HG02885 (cell line): Measurements from ENCODE around the gene SAMD8.
A peak's percentile ranks its signal among the peaks of the same experiment; 100 is the strongest.
"Not testable (repeated sequence)": the region's sequence is repeated elsewhere in the genome, so short reads cannot be mapped to it uniquely, and the experiment has no call there.

Experiments used
- ATAC-seq: cut with Tn5 transposase; IDR thresholded peaks from one replicate; pipeline ENCODE4 v1.9.1; 2021; ENCODE audit warnings: mild to moderate bottlenecking; ENCODE audit not compliant: unreplicated experiment, poor library complexity

SAMD8 gene

DNA sequence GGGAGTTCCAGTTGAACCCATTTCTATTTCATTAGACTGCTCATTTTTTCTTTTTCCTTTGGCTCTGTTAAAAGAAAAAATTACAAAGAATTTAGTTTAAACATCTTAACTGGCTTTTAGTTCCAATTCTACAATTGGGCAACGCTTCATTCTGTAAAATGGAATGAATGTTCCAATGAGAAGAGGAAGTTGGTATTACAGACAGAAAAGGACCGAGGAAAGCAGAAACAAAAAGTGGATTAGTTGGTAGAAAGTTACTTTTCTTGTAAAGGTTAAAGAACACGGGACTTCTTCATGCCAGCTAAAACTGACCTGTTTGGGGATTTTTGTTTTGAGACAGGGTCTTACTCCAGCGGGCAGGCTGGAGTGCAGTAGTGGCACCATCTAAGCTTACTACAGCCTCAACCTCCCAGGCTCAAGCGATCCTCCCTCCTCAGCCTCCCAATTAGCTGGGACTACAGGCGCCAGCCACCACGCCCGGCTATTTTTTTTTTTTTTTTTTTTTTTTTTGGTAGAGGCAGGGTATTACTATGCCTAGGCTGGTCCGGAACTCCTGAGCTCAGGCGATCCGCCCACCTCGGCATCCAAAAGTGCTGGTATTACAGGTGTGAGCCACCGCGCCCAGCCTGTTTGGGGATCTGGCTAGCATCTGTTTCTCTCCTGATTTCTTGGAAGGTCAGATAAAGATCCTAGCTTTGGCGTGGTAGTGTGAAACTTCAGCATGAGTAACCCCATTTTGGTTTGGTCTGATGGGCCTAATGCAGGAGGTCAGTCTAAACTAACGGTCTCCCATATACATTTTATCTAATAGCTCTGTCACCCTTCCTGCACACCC lies 97.8 kb downstream of the SAMD8 start:
- ATAC-seq = no peak

- peak; percentile 62 for ATAC-seq
Observed at GRCh38 chr10:75209921-75210281, 98.4 kb downstream of the SAMD8 start.

DNA sequence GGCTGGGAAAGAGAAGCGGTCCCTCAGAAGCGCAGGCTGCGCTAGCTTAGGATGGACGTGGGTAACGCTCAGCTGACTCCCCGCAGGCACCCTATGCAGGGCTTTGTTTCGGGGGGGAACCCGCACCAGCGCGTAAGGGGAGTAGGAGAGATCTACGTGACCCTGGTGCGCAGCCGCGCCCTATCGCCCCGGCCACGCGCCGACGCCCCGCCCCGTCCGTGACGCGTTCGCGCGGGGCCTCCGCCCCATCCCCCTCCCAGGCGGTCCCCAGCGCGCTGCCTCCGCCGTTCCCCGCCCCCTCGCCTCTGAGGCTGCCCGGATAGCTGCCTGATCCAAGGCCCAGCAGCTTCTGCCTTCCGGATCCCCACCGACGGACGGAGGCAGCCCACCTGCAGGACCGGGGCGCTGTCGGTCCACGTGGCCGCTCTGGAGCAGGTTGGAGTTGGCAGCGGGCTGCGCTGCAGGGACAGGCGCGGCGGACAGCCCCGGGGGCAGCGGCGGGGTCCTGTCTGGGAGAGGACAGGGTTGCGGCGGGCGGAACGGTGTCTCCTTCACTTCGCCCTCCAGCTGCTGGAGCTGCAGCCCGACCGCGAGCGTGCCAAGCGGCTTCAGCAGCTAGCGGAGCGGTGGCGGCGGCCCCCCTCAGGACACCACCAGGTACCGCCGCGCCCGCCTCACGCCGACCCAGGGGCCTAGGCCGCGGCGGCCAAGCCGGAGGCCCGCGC lies 99.0 kb downstream of the SAMD8 start, which contains the start of gene VDAC2:
Gene VDAC2, plus strand, starts transcription at position 515 of the 725 bp plus-strand sequence. CDS start 363 bp downstream, outside the sequence.
- ATAC-seq = peak; percentile 88

GRCh38 chr10:75211007-75211691 lies 99.7 kb downstream of the SAMD8 start:
- no peak for ATAC-seq

DNA sequence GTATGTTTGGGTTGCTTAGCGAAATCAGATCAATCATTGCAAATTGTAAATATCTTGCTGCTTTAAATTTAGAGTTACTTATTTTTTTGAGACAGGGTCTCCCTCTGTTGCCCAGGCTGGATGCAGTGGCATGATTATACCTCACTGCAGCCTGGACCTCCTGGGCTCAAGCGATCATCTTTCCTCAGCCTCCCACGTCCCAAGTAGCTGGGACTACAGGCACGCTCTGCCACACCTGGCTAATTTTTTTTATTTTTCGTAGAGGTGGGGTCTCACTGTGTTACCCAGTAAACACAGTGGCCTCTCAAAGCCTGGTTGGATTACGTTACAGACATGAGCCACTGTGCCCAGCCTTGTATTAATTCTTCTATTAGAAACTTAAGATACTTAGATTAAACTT lies 100.9 kb downstream of the SAMD8 start:
- ATAC-seq = no peak

DNA sequence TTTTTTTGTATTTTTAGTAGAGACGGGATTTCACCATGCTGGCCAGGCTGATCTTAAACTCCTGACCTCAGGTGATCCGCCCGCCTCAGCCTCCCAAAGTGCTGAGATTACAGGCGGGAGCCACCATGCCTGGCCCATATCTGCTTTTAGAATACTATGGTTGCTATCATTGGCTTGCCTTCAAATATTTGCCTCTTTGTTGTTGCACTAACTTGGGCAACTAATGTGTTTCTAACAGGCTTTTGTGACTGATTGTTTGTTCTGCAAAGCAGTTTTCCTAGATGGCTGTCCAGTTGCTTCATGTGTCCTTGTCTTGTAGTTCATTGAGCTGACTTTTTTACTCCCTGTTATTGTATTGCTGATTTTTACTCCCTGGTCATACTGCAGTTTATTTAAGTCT lies 108.8 kb downstream of the SAMD8 start:
- no peak for ATAC-seq

DNA sequence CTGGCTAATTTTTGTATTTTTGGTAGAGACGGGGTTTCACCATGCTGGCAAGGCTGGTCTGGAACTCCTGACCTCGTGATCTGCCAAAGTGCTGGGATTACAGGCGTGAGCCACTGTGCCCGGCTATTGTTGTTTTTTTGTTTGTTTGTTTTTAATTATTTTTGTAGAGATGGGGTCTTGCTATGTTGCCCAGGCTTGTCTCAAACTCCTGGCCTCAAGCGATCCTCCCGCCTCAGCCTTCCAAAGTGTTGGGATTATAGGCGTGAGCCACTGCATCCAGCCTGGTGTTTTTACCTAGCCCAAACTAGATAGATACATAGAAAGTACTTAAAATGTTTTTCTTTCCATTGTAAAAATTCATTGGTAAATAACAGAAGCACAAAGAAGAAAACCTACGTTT lies 110.0 kb downstream of the SAMD8 start:
- not testable (repeated sequence) for ATAC-seq

- ATAC-seq = no peak
Observed at GRCh38 chr10:75223507-75223906, 112.1 kb downstream of the SAMD8 start.

- no peak for ATAC-seq
Observed at GRCh38 chr10:75226095-75226494, 114.6 kb downstream of the SAMD8 start.

DNA sequence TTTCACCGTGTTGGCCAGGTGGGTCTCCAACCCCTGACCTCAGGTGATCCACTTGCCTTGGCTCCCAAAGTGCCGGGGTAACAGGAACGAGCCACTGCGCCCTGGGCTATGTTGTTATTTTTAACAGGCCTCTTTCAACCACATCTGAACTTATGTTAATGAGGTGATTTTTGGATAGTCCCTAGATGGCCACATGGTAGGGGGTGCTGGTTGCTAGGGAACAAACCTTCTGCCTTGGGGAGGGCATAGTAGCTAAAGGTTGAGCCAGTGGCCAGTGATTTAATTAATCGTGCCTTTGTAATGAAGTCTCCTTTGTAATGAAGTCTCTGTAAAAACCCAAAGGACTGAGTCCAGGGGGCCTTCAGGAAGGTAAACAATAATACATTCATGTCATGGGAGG lies 115.2 kb downstream of the SAMD8 start:
- ATAC-seq = no peak

- ATAC-seq = no peak
Observed at GRCh38 chr10:75228278-75228677, 116.8 kb downstream of the SAMD8 start.

- no peak for ATAC-seq
Observed at GRCh38 chr10:75228834-75229233, 117.4 kb downstream of the SAMD8 start.

DNA sequence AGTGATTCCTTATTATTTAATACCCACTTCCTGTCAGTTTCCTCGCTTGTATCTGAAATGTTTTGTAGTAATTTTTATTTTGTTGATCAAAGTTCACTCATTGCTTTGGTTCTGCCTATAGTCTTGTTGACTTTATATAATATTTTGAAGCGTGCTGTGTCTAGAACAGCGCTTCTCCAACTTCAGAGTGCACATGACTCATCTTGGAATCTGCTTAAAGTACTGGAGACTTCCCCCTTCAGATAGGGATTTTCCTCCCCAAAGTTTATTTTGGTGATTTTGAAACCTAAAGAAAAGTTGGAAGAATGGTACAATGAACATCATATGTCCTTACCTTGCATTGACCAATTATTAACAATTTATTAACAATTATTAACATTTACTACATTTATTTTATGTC lies 118.5 kb downstream of the SAMD8 start:
- ATAC-seq = no peak

GRCh38 chr10:75230600-75231038 lies 119.2 kb downstream of the SAMD8 start:
- peak; percentile 42 for ATAC-seq
